ENCODE data around the gene FHIT.

DNA sequence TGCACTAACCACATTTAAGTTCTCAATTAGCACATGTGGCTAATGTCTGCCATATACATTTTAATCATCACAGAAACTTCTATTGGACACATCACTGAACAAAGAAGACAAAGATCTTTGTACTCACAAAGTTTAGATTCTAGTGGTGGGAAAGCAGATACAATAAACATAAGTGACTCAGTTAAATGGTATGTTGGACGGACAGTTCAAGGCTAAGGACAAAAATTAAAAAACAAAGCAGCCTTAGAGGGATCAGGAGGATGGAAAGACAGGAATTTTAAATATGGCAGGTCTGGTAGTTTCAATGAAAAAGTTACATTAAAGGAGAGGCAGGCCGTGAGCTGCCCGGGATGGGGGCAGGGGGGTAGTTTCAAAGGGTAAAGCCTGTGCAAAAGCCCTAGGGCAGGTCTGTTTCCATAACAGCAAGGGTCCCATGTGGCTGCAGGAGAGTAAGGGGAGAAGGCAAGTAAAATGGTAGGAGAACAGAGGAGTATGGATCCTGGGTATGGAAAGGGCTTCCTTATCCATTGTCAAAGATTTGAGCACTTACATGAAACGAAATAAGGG lies 220.7 kb downstream of the FHIT start:
- TF ChIP-seq YY1 (IDR thresholded peaks at IDR 0.05; ENCODE audit: insufficient read depth, insufficient read length) (no peak), SUZ12 (IDR thresholded peaks at IDR 0.05; ENCODE audit: extremely low read depth, insufficient read depth, insufficient read length) (no peak)
